Measurements from ENCODE around the gene ERG.
A peak's percentile ranks its signal among the peaks of the same experiment; 100 is the strongest.

ERG gene, protein sequence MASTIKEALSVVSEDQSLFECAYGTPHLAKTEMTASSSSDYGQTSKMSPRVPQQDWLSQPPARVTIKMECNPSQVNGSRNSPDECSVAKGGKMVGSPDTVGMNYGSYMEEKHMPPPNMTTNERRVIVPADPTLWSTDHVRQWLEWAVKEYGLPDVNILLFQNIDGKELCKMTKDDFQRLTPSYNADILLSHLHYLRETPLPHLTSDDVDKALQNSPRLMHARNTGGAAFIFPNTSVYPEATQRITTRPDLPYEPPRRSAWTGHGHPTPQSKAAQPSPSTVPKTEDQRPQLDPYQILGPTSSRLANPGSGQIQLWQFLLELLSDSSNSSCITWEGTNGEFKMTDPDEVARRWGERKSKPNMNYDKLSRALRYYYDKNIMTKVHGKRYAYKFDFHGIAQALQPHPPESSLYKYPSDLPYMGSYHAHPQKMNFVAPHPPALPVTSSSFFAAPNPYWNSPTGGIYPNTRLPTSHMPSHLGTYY

DNA sequence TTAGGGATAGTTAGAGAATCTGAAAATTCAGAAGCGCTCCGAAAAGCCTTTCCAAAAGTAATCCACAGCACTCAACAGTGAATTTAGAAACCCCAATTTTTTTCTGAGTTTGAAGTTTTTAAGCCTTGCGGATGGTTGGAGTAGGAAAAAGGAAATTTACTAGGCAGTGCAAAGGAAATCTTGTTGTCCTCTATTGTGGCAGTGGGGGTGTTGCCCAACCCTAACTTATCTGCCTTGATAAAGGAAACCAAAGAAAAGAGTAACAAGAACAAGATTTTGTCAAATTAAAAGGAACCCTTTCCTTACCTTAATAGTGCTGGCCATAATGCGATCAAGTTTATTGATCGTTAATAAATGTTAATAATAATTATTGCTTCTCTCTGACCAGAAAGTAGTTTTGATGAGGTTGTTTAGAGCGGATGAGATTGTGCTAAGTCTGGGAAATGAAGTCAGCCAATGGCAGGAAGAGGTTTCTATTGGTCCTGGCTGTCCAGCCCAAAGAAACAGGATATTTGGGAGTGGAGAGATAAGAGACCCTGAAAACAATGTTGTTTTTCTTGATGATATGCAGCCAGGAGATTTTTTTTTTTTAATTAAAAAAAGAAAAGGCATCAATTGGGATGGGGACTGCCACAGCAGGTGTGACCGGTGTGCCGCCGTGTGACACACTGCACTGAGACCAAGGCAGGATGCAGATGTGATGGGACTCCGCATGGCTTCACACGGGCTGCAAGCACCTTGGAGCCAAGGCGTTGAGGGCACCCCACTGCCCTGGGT, at the start of gene ERG:
Gene ERG (minus strand): TSS at position 421 of the 777 bp plus-strand sequence. CDS start 97 bp downstream, at position 324.
- no peak for DNase-seq
- in situ Hi-C loops (cut with HindIII; ENCODE audit: low pct_ligation_motif_present, low pct_unique_long_range_greater_than_20kb, low sequenced_read_pairs), result no loop called here

DNA sequence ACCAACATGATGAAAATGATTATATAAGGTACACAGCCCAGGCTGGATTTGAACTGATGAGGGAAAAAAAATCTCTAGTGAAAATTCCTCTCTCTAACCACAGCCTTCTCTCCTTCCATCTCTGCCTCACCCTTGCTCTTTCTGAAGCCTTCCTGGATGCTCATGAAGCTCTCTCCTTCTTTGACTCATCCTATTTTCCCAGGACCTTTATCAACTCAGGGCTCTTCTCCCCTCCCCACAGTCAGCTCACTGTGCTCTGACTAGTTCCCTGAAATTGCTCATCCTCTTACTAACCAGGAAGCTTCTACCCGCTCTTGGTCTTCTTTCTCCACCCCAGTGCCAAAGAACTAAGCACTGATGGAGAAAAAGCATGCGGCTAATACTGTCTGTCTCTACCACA, 46.4 kb upstream of the ERG start:
- in situ Hi-C loops (cut with HindIII; ENCODE audit: low pct_ligation_motif_present, low pct_unique_long_range_greater_than_20kb, low sequenced_read_pairs), result no loop called here
- no peak for DNase-seq

- in situ Hi-C loops (cut with HindIII; ENCODE audit: low pct_ligation_motif_present, low pct_unique_long_range_greater_than_20kb, low sequenced_read_pairs), result no loop called here
- DNase-seq, result no peak
These were observed 44.0 kb upstream of the ERG start for GRCh38 chr21:38542263-38542662.

- no peak for DNase-seq
- in situ Hi-C loops (cut with HindIII; ENCODE audit: low pct_ligation_motif_present, low pct_unique_long_range_greater_than_20kb, low sequenced_read_pairs), result no loop called here
These were observed 40.1 kb upstream of the ERG start for GRCh38 chr21:38538353-38538752.

GRCh38 chr21:38534591-38534990, 36.3 kb upstream of the ERG start:
- in situ Hi-C loops (cut with HindIII; ENCODE audit: low pct_ligation_motif_present, low pct_unique_long_range_greater_than_20kb, low sequenced_read_pairs), result no loop called here
- no peak for DNase-seq

- in situ Hi-C loops (cut with HindIII; ENCODE audit: low pct_ligation_motif_present, low pct_unique_long_range_greater_than_20kb, low sequenced_read_pairs), result no loop called here
- DNase-seq, result no peak
These were observed 35.6 kb upstream of the ERG start for GRCh38 chr21:38533887-38534286.

GRCh38 chr21:38531591-38531990, 33.3 kb upstream of the ERG start:
- in situ Hi-C loops (cut with HindIII; ENCODE audit: low pct_ligation_motif_present, low pct_unique_long_range_greater_than_20kb, low sequenced_read_pairs), result no loop called here
- no peak for DNase-seq

DNA sequence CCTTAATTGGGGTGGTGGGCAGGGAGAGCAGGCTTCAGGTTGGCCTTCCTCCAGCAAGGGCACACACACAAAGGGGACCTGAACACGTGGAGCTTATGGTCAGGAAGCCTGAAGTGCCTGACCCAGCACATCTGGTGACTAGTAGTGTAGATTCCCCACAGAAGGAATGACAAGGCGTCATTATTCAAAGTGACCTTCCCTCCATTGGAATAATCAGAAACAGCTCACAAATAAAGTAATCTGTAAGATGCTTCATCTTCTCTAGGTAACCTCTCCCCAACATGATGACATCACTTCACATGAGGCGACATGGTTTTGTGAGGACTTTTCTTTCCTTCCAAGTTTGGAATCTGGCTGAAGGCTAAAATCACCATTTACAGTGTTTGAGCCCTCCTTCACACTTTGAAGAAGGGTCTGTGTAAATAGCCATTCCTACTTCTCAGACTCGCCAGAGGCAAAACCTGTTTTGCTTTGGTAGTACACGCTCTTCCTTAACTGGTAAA, 32.8 kb upstream of the ERG start:
- in situ Hi-C loops (cut with HindIII; ENCODE audit: low pct_ligation_motif_present, low pct_unique_long_range_greater_than_20kb, low sequenced_read_pairs), result no loop called here
- no peak for DNase-seq

- DNase-seq, result no peak
- in situ Hi-C loops (cut with HindIII; ENCODE audit: low pct_ligation_motif_present, low pct_unique_long_range_greater_than_20kb, low sequenced_read_pairs), result no loop called here
These were observed 29.5 kb upstream of the ERG start for GRCh38 chr21:38527737-38528136.

- DNase-seq, result no peak
- in situ Hi-C loops (cut with HindIII; ENCODE audit: low pct_ligation_motif_present, low pct_unique_long_range_greater_than_20kb, low sequenced_read_pairs), result no loop called here
These were observed 27.2 kb upstream of the ERG start for GRCh38 chr21:38525454-38525853.

GRCh38 chr21:38524168-38525153, 26.2 kb upstream of the ERG start:
- in situ Hi-C loops (cut with HindIII; ENCODE audit: low pct_ligation_motif_present, low pct_unique_long_range_greater_than_20kb, low sequenced_read_pairs), result no loop called here
- no peak for DNase-seq

GRCh38 chr21:38520511-38520910, 22.2 kb upstream of the ERG start:
- DNase-seq, result no peak
- in situ Hi-C loops (cut with HindIII; ENCODE audit: low pct_ligation_motif_present, low pct_unique_long_range_greater_than_20kb, low sequenced_read_pairs), result no loop called here

- in situ Hi-C loops (cut with HindIII; ENCODE audit: low pct_ligation_motif_present, low pct_unique_long_range_greater_than_20kb, low sequenced_read_pairs), result no loop called here
- no peak for DNase-seq
These were observed 13.5 kb upstream of the ERG start for GRCh38 chr21:38511662-38512243.

DNA sequence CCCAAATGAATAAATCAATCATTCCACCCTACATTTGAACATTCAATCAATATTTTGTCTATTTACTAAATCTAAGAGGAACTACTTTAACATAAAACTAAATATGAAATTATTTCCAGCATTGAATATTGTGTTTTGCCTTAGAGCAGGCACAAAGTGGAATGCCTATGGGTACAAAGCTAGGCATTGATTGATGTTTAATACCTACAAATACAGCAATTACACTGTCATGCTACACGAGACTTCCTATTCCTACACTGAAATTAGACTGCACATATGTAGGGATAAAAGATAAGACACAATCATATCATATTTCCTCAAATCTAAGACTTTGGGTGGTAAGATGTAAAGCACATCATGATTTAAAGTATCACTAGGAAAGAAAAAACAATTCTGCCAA, 12.9 kb upstream of the ERG start:
- DNase-seq, result no peak
- in situ Hi-C loops (cut with HindIII; ENCODE audit: low pct_ligation_motif_present, low pct_unique_long_range_greater_than_20kb, low sequenced_read_pairs), result no loop called here

DNA sequence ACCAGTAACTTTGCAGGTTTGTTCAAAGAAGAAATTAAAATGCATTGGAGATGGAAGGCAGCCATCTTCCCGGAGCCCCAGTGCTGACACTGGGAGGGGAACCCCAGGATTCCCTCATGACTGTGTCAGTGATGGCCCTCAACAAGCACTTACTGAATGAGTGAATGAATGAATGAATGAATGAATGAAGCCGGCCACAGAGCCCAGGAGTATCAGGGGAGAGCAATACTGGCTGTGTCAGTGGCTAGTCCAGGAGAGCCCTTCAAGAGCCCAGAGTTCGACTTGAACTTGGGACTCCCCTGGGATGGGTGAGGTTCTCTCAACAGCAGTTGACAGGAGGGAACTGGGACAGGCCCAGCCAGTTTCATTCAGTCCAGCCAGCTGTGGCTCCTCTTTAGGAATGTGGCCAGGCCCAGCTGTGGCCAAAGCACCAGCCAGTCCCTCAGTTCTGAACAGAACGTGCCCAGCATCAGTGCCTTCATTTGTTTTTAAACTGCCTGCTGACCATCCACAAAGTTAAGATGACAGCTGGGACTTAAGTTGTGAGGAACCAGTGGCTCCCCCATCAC, 9.2 kb upstream of the ERG start:
- in situ Hi-C loops (cut with HindIII; ENCODE audit: low pct_ligation_motif_present, low pct_unique_long_range_greater_than_20kb, low sequenced_read_pairs), result no loop called here
- no peak for DNase-seq

DNA sequence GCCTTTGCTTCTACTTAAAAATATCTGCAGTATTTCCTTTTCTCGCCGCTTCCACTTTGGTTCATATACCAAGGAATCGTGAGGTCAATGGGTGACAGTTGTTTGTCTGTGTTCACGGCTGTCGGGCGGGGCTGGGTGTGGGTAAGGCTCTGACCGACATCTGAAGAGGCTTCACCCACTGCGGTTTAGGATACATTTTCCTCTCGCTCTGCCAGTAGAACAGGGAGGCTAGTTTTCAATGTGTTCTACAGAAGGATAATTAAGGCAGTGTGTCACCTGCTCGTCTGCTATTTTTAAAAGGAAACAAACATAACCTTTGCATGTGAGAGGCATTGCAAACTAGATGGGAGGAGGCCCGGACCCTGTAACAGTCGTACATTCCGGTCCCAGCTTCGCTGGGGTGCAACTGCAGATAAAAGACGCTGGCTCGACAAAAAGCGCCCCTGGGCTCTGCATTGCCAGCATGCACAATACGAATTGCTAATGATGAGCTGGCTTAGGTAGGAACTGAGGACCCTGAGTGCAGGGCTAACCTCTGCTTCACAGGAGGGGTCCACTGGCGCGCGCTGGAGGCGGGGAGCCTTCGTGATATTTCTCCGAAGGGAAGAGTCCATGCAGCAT, 8.5 kb upstream of the ERG start:
- DNase-seq, result no peak
- in situ Hi-C loops (cut with HindIII; ENCODE audit: low pct_ligation_motif_present, low pct_unique_long_range_greater_than_20kb, low sequenced_read_pairs), result no loop called here

DNA sequence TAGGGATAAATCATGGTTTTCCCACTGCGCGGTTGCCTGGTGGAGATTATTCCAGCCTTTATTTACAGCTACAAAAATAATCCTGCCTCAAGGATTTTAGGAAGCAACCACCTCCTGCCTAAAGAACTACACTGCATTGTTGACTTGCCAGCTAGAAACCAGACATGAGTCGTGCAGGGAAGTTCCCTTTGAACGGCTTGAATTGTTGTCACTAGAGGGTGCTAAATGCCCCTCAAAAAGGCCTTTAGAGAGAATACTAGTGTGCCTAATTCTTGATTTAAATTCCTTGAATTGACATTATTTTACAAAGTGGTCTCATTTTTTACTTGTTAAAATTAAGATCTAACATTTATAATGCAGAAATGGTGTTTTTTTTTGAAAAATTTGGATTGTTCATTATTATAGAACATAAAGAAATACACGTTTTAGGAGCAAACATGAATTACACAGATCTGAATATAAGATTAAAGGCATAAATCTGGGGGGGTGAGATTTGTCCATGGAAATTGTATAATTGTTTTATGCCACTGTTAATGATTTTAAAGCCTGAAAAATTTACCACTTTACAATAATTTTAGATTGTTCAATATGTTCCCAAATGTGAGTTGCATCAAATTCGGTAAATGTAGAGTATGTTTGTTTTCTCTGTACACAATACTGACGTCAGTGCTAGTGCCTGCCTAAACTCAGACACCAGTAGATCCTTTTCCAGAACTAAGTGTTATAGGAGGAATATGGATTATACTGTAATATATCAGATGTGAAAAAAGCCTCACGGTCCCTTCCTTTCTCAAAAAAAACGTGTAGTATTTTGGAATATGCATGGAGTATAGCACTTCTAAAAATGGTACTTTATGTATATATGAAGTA, 7.6 kb upstream of the ERG start:
- peak; percentile 40 for DNase-seq
- in situ Hi-C loops (cut with HindIII; ENCODE audit: low pct_ligation_motif_present, low pct_unique_long_range_greater_than_20kb, low sequenced_read_pairs), result no loop called here
